Upper lobe of right lung (tissue), 1 donor: ENCODE measurements around the gene MRM1. TPM values are rescaled to one million over a fixed set of nuclear protein-coding genes. Genes with fewer than 3 reads are reported as not detected.

Source experiments
- ATAC-seq: fragments of 200-7000 bp; cut with Tn5 transposase; one replicate; pipeline ENCODE4 v1.9.1; 2020; ENCODE audit warnings: mild to moderate bottlenecking, moderate library complexity
- DNase-seq: peaks from one replicate; pipeline ENCODE4 v3.0.0-alpha.2; 2020
- H3K27ac ChIP-seq: fragments of 200-600 bp; one replicate; pipeline ENCODE4 v1.8.0; 2022
- H3K27me3 ChIP-seq: fragments of 200-600 bp; one replicate; pipeline ENCODE4 v1.8.0; 2022; ENCODE audit warnings: mild to moderate bottlenecking
- H3K36me3 ChIP-seq: fragments of 200-600 bp; one replicate; pipeline ENCODE4 v1.8.0; 2022
- H3K4me1 ChIP-seq: fragments of 200-600 bp; one replicate; pipeline ENCODE4 v1.8.0; 2022
- H3K4me3 ChIP-seq: fragments of 200-600 bp; one replicate; pipeline ENCODE4 v1.8.0; 2022; ENCODE audit warnings: mild to moderate bottlenecking
- H3K9me3 ChIP-seq: fragments of 200-600 bp; one replicate; pipeline ENCODE4 v1.8.0; 2022
- intact Hi-C: fragments of 100-400 bp; cut with DNase I; formaldehyde crosslinking; loops from one replicate; pipeline ENCODE4 v1.11.0; 2022
- total RNA-seq: library from RNA; stranded (reverse); fragmentation: NEBNext Ultra II Directional; extraction: Animal tissue kit (Norgen Biotek cat#: 25700); gene quantifications from one replicate; pipeline ENCODE4 v1.2.1, GENCODE V29; 2021
- TF ChIP-seq, protein P1 (sequence below): fragments of 200-600 bp; IDR thresholded peaks from one replicate; pipeline ENCODE4 v1.8.0; 2022; ENCODE audit warnings: antibody characterized with exemption
- donor health status: DM: no; HTN: yes; CAD: no; lungs with severe emphysema.

The MRM1 gene
- total RNA-seq, 1 donor from 2014 or later = 5.6 TPM

DNA sequence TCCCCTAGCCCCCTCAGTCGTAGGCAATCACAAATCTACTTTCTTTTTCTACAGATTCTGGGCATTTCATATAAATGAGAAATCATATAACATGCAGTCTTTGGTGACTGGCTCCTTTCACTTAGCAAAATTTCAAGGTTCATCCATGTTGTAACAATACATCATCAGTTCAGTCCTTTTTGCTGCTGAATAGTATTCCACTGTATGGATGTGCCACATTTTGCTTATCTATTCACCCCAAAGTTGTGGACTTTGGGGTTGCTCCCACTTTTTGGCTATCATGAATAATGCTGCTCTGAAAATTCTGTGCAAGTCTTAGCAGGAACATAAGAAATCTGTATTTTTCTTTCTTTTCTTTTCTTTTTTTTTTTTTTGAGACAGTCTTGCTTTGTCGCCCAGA lies 39.0 kb downstream of the MRM1 start:
- no peak overlapping the region for H3K4me3 ChIP-seq

DNA sequence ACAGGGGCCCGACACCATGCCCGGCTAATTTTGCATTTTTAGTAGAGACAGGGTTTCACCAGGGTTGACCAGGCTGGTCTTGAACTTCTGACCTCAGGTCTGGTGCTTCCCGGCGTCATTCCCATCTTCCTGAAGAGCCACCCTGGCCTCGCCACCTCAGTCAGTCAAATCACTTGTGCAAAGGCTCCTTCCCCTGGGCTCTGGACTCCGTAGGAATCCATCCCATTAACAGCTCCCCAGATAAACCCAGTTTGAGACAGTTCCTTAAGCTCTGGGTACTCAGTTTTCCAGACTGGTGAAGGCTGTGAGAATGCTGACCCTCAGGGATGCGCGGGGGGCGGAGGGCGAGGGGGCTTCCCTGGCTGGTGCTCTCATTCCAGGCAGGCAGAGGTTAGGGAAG lies 39.5 kb downstream of the MRM1 start:
- DNase-seq (no peak), ATAC-seq (no peak)
- Histone ChIP-seq H3K27me3 (peaks cover 79% of the 10 kb centered on the region), H3K4me1 (peaks cover 12% of the 10 kb centered on the region), H3K9me3 (no peaks in the 10 kb centered on the region), H3K36me3 (no peaks in the 10 kb centered on the region), H3K4me3 (no peak overlapping the region), H3K27ac (no peak overlapping the region)
- intact Hi-C loops = no loop called here
- TF ChIP-seq, protein P1, sequence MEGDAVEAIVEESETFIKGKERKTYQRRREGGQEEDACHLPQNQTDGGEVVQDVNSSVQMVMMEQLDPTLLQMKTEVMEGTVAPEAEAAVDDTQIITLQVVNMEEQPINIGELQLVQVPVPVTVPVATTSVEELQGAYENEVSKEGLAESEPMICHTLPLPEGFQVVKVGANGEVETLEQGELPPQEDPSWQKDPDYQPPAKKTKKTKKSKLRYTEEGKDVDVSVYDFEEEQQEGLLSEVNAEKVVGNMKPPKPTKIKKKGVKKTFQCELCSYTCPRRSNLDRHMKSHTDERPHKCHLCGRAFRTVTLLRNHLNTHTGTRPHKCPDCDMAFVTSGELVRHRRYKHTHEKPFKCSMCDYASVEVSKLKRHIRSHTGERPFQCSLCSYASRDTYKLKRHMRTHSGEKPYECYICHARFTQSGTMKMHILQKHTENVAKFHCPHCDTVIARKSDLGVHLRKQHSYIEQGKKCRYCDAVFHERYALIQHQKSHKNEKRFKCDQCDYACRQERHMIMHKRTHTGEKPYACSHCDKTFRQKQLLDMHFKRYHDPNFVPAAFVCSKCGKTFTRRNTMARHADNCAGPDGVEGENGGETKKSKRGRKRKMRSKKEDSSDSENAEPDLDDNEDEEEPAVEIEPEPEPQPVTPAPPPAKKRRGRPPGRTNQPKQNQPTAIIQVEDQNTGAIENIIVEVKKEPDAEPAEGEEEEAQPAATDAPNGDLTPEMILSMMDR = no peak

More for the DNA sequence above, 39.0 kb downstream of the MRM1 start:
- H3K27ac ChIP-seq = no peak overlapping the region
- DNase-seq (no peak), ATAC-seq (no peak)
- no peaks in the 10 kb centered on the region for H3K9me3 ChIP-seq
- no peaks in the 10 kb centered on the region for H3K36me3 ChIP-seq
- H3K4me1 ChIP-seq = peaks cover 12% of the 10 kb centered on the region
- TF ChIP-seq, protein P1 = no peak
- peaks cover 83% of the 10 kb centered on the region for H3K27me3 ChIP-seq
- intact Hi-C loops = no loop called here

DNA sequence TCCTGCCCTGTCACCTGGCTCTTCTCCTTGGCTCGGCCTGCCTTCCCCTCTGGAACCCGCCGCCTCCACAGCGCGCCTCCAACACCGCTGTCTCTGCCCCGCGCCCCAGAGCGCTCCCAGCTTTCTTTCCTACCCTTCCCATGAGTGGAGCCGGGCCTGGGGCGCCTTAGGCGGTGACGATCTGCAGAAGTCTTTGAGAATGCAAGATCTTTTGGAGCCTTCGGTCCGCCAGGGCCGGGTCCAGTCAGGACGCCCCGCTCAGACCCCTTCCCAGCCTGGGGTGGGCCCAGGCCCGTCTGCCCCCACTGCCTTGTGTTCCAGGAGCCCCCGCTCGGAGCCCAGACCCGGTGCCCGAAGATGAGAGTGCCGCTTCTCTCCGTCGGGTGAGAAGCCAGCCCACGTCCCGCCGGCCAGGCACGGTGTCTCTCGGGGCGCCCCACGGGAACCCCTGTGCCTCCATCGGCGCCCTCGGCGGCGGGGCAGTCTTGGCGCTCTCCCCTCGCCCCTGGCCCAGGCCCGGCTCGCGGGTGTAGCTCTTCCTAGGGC lies 40.0 kb downstream of the MRM1 start:
- H3K4me3 ChIP-seq = peak overlapping the region; percentile 31
- DNase-seq (no peak), ATAC-seq (no peak)
- peaks cover 81% of the 10 kb centered on the region for H3K27me3 ChIP-seq
- H3K4me1 ChIP-seq = peaks cover 12% of the 10 kb centered on the region
- TF ChIP-seq, protein P1 = no peak
- H3K36me3 ChIP-seq = no peaks in the 10 kb centered on the region
- no peaks in the 10 kb centered on the region for H3K9me3 ChIP-seq
- no peak overlapping the region for H3K27ac ChIP-seq
- intact Hi-C loops = no loop called here

DNA sequence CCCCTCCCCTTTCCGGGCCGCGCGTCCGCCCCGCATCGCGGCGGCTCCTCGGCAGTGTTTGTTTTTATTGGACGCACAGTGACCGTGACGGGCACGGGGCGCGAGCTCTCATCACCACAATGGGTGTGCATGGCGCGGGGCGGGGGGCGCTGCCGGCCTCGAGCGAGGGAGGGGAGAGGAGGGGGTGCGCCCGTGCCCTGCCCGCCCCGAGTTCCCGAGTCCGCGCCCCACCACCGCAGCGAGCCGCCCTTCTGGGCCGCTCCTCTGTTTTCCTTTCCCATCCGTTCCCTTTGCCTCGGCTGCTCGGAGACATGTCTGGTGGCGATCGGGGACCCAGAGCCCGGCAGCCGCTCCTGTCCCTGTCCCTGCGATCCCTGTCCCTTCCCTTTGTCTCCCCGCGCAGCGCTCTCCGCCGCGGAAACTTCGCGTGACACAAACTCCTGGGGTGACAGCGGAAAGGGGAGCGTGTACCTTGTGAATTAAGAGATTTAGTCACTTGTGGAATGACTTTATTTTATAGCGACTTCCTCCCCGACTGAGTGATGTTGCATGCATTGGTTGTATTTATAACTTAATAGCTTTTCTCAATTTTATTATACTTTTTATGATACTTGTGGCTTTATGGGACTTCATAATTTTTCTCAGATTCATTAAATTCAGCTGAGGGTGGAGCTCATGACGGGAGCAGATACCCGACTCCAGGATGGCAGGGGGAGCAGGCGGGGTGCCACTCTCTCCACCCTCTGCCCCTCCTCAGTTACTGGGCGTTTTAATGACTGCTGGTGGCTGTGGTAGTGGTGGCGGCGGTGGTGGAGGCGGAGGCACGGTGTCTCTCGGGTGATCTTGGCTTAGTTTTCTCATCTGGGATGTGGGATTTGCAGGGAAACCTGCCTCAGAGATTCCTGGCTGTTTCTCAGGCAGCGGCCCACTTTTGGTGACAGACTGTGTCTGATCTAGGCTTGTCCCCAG lies 40.8 kb downstream of the MRM1 start:
- no peaks in the 10 kb centered on the region for H3K9me3 ChIP-seq
- H3K4me3 ChIP-seq = peak overlapping the region; percentile 31
- H3K27me3 ChIP-seq = peaks cover 89% of the 10 kb centered on the region
- ATAC-seq (peak; percentile 16), DNase-seq (no peak)
- no peaks in the 10 kb centered on the region for H3K36me3 ChIP-seq
- TF ChIP-seq, protein P1 = no peak
- peaks cover 12% of the 10 kb centered on the region for H3K4me1 ChIP-seq
- no peak overlapping the region for H3K27ac ChIP-seq
- intact Hi-C loops = no loop called here

DNA sequence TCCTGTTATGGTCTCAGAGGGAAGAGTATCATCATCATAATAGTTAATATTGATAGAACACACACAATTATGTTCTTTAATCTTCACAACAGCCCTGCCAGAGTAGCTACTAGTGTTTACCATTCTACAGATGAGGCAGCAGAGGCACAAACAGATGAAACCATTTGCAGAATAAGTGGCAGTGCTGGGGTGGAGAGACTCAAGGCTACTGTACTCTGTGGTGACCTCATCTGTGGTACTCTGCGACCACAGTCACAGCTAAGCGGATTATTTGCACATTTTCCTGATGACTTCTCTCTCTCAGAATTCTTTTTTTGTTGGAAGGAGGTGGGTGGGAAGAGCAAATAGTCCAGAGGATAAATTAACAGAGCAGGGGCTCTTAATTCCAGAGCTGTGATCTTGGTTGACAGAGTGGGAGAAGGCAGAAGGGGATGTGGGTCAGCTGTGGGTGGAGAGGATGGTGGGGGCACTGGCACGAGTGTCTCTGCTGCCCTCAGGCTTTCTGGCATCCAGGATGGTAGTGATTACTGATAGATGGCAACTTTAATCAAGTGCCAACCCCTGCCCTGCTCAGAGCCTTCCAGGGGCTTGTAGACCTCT lies 41.8 kb downstream of the MRM1 start:
- Histone ChIP-seq H3K36me3 (no peaks in the 10 kb centered on the region), H3K4me3 (no peak overlapping the region), H3K27me3 (peaks cover 92% of the 10 kb centered on the region), H3K4me1 (peaks cover 12% of the 10 kb centered on the region), H3K27ac (no peak overlapping the region), H3K9me3 (no peaks in the 10 kb centered on the region)
- TF ChIP-seq, protein P1 = no peak
- ATAC-seq = no peak
- no peak for DNase-seq
- intact Hi-C loops = no loop called here
